A549 (cell line): ENCODE results near the gene CDH4. TPM values are rescaled to one million over a fixed set of nuclear protein-coding genes. Genes with fewer than 3 reads are reported as not detected.

ENCODE experiments used
- ATAC-seq, 2 experiments: fragments of 200-7000 bp in 1 of 2; fragments of >200 bp in 1 of 2; cut with Nextera tagmentation in 1 of 2; cut with Tn5 transposase in 1 of 2; 3 replicates each; pipeline versions ENCODE4 v1.8.0 to v1.9.1; 2018 to 2020; ENCODE audit warnings: mild to moderate bottlenecking in 1 of 2, moderate library complexity in 1 of 2
- CTCF ChIA-PET: fragments of 300-600 bp; sonication (Branson Sonifier 250); formaldehyde crosslinking; extraction: SDS; loops from one replicate; lab custom pipeline; 2021; ENCODE audit warnings: antibody characterized with exemption, inconsistent platforms; lab: Yijun Ruan, JAX
- POLR2A ChIA-PET: fragments of 350-600 bp; formaldehyde crosslinking; extraction: SDS; loops from one replicate; lab custom pipeline; 2021; ENCODE audit warnings: antibody characterized with exemption, inconsistent platforms; lab: Yijun Ruan, JAX
- DNase-seq, 2 experiments: peaks; one replicate each; pipeline versions ENCODE4 v3.0.0 to v3.0.0-alpha.2; 2011 to 2016; ENCODE audit warnings: low read depth in 1 of 2, low spot score in 1 of 2
- FAIRE-seq: peaks from 2 replicates; lab custom pipeline; 2011; peaks lifted over from hg19 to GRCh38; lab: Jason Lieb, UNC
- H3K27ac ChIP-seq, 2 experiments: fragments of >200 bp; sonication (Bioruptor Twin); formaldehyde crosslinking; 3 replicates each; pipeline ENCODE4 v1.5.1; 2016 to 2017
- H3K4me1 ChIP-seq: fragments of >200 bp; sonication (Bioruptor Twin); formaldehyde crosslinking; 3 replicates; pipeline ENCODE4 v1.6.1; 2016
- H3K4me2 ChIP-seq: fragments of >200 bp; sonication (Bioruptor Twin); formaldehyde crosslinking; 3 replicates; pipeline ENCODE4 v1.6.1; 2016
- H3K4me3 ChIP-seq: fragments of >200 bp; sonication (Bioruptor Twin); formaldehyde crosslinking; 3 replicates; pipeline ENCODE4 v1.5.1; 2016
- H3K9me3 ChIP-seq: fragments of >200 bp; sonication (Bioruptor Twin); formaldehyde crosslinking; 3 replicates; pipeline ENCODE4 v1.6.1; 2016
- BHLHE40 ChIP-seq: IDR thresholded peaks from 2 replicates; pipeline ENCODE4 v1.6.1; 2012; ENCODE audit warnings: low read depth, low read length, inconsistent platforms
- EHMT2 ChIP-seq: fragments of 200-600 bp; sonication (generic); IDR thresholded peaks from 2 replicates; pipeline ENCODE4 v1.6.1; 2016; ENCODE audit warnings: antibody characterized with exemption, low read depth, mild to moderate bottlenecking, moderate library complexity
- FOSL2 ChIP-seq, 2 experiments: fragments of 450-650 bp in 1 of 2; fragments of >200 bp in 1 of 2; sonication (Bioruptor Twin) in 1 of 2; formaldehyde crosslinking; IDR thresholded peaks; 2 replicates each; pipeline versions ENCODE4 v1.5.0 to v1.6.1; 2016 to 2020; ENCODE audit warnings: mild to moderate bottlenecking in 1 of 2, moderate library complexity in 1 of 2
- FOXS1 ChIP-seq: fragments of 250-450 bp; sonication (Bioruptor Pico); IDR thresholded peaks from 2 replicates; pipeline ENCODE4 v1.5.0; 2020; ENCODE audit warnings: mild to moderate bottlenecking, moderate library complexity
- HOXB13 ChIP-seq: fragments of 250-450 bp; sonication (Bioruptor Pico); IDR thresholded peaks from 2 replicates; pipeline ENCODE4 v1.5.0; 2020; ENCODE audit warnings: low read depth, mild to moderate bottlenecking, moderate library complexity
- JUN ChIP-seq, 2 experiments: fragments of >200 bp; sonication (Bioruptor Twin); formaldehyde crosslinking; IDR thresholded peaks; 2 replicates in 1 of 2; 3 replicates in 1 of 2; pipeline ENCODE4 v1.6.1; 2016 to 2017
- KDM5A ChIP-seq: fragments of 200-600 bp; sonication (generic); IDR thresholded peaks from 2 replicates; pipeline ENCODE4 v1.6.1; 2016; ENCODE audit warnings: antibody characterized with exemption, mild to moderate bottlenecking
- MYC ChIP-seq: IDR thresholded peaks from 2 replicates; pipeline ENCODE4 v1.6.1; 2012; ENCODE audit warnings: mild to moderate bottlenecking, inconsistent platforms, low read length, improper control_type of control experiment, borderline replicate concordance
- NR3C1 ChIP-seq: fragments of >200 bp; sonication (Bioruptor Twin); formaldehyde crosslinking; IDR thresholded peaks from 3 replicates; pipeline ENCODE4 v1.6.1; 2017
- PBX3 ChIP-seq: IDR thresholded peaks from 2 replicates; pipeline ENCODE4 v1.6.1; 2012
- POLR2AphosphoS2 ChIP-seq: conservative IDR thresholded peaks from 2 replicates; pipeline ENCODE4 v1.6.1; 2012; ENCODE audit warnings: low read length, improper control_type of control experiment, inconsistent platforms
- SMC3 ChIP-seq: fragments of >200 bp; sonication (Bioruptor Twin); formaldehyde crosslinking; IDR thresholded peaks from 3 replicates; pipeline ENCODE4 v1.6.1; 2018; ENCODE audit warnings: inconsistent platforms
- SREBF2 ChIP-seq: fragments of 450-650 bp; IDR thresholded peaks from 2 replicates; pipeline ENCODE4 v1.6.1; 2014; ENCODE audit warnings: mild to moderate bottlenecking, moderate library complexity
- TP53 ChIP-seq: fragments of 250-450 bp; sonication (Bioruptor Pico); IDR thresholded peaks from 2 replicates; pipeline ENCODE4 v1.5.0; 2021; ENCODE audit warnings: mild to moderate bottlenecking, moderate library complexity
- ZFP36 ChIP-seq: fragments of 450-650 bp; IDR thresholded peaks from 2 replicates; pipeline ENCODE4 v1.6.1; 2014; ENCODE audit warnings: borderline replicate concordance; ENCODE audit not compliant: partially characterized antibody
- ZNF302 ChIP-seq: fragments of 250-450 bp; sonication (Bioruptor Pico); IDR thresholded peaks from 2 replicates; pipeline ENCODE4 v1.9.0; 2021; ENCODE audit warnings: inconsistent platforms, mild to moderate bottlenecking, moderate library complexity
- WGBS: methylation state at CpG from one replicate; pipeline ENCODE4 v1.1.6; 2017; ENCODE audit errors: missing lambda C conversion rate; 5-methylcytosine and 5-hydroxymethylcytosine counted together
- polyA plus RNA-seq, 4 experiments: library from polyadenylated mRNA; depleted of rRNA in 3 of 4; stranded (reverse); fragments of >200 nt; fragmentation: RNase III in 1 of 4; extraction: RNeasy Plus Mini Kit Qiagen cat#74134 plus additional on column Dnase treatment in 1 of 4; gene quantifications; 2 replicates in 3 of 4; 3 replicates in 1 of 4; pipeline ENCODE4 v1.2.3, GENCODE V29; 2011 to 2017
- TF ChIP-seq, protein P1 (sequence below): fragments of 250-450 bp; sonication (Bioruptor Pico); IDR thresholded peaks from 2 replicates; pipeline ENCODE4 v1.5.0; 2020; ENCODE audit warnings: low read depth, mild to moderate bottlenecking, moderate library complexity
- TF ChIP-seq, protein P2 (sequence below): fragments of >200 bp; sonication (Bioruptor Twin); formaldehyde crosslinking; IDR thresholded peaks from 3 replicates; pipeline ENCODE4 v1.5.1; 2016
- TF ChIP-seq, protein P3 (sequence below): fragments of 450-650 bp; IDR thresholded peaks from 2 replicates; pipeline ENCODE4 v1.6.1; 2014; ENCODE audit warnings: antibody characterized with exemption
- TF ChIP-seq, protein P4 (sequence below): fragments of 150-350 bp; IDR thresholded peaks from 2 replicates; pipeline ENCODE4 v1.6.1; 2014; ENCODE audit warnings: low read depth, mild to moderate bottlenecking, low read length
- TF ChIP-seq, protein P5 (sequence below): IDR thresholded peaks from 2 replicates; pipeline ENCODE4 v1.6.1; 2012; ENCODE audit warnings: low read depth, borderline replicate concordance

CDH4 gene
- polyA plus RNA-seq, 2 of the 4 experiments (the other 2 are of a cell fraction) = 3.4 to 10.3 TPM

DNA sequence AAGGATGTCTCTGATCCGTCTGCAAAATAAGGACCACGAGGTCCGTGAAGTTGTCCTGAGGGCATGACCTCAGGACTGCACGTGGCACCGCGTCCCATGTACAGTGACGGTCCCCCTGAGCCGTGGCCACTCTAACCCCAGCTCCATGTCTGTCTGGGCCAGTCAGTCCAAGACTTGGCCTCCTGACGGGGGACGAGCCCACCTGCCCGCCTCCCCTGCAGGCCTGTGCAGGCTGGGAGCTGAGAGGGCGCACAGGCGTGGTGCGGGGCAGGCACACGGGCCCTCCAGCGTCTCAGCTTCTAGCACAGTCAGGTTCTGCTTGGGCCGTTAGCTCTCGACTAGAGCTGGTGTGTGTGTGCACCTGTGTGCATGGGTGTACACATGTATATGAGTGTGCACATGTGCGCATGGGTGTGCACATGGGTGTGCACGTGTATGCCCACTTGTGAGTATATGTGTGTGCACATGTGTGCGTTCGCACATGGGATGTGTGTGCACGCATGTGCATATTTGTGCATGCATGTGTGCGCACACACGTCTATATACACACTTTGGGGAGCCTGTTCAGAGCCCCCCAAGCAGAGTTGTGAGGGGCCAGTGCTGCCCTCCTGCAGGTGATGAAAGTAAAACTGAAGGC, 506.6 kb downstream of the CDH4 start:
- Histone ChIP-seq H3K4me3 (no peak overlapping the region), H3K4me1 (no peaks in the 10 kb centered on the region), H3K4me2 (no peak overlapping the region), H3K9me3 (no peaks in the 10 kb centered on the region), H3K27ac (no peak overlapping the region)
- ATAC-seq (no peak), FAIRE-seq (no peak), DNase-seq (no peak)
- 87% methylated on average over 22 of the region's 25 CpGs for WGBS
- POLR2A ChIA-PET = no interaction called here
- no peak for TF ChIP-seq FOSL2 (IDR thresholded peaks at IDR 0.05)
- no peak for TF ChIP-seq FOSL2 (CRISPR knock-in tag; IDR thresholded peaks at IDR 0.05)
- TF ChIP-seq SMC3 = no peak
- TF ChIP-seq, protein P1, sequence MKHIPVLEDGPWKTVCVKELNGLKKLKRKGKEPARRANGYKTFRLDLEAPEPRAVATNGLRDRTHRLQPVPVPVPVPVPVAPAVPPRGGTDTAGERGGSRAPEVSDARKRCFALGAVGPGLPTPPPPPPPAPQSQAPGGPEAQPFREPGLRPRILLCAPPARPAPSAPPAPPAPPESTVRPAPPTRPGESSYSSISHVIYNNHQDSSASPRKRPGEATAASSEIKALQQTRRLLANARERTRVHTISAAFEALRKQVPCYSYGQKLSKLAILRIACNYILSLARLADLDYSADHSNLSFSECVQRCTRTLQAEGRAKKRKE = no peak
- TF ChIP-seq PBX3 = no peak
- TF ChIP-seq, protein P2, sequence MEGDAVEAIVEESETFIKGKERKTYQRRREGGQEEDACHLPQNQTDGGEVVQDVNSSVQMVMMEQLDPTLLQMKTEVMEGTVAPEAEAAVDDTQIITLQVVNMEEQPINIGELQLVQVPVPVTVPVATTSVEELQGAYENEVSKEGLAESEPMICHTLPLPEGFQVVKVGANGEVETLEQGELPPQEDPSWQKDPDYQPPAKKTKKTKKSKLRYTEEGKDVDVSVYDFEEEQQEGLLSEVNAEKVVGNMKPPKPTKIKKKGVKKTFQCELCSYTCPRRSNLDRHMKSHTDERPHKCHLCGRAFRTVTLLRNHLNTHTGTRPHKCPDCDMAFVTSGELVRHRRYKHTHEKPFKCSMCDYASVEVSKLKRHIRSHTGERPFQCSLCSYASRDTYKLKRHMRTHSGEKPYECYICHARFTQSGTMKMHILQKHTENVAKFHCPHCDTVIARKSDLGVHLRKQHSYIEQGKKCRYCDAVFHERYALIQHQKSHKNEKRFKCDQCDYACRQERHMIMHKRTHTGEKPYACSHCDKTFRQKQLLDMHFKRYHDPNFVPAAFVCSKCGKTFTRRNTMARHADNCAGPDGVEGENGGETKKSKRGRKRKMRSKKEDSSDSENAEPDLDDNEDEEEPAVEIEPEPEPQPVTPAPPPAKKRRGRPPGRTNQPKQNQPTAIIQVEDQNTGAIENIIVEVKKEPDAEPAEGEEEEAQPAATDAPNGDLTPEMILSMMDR = no peak
- TF ChIP-seq, protein P3, sequence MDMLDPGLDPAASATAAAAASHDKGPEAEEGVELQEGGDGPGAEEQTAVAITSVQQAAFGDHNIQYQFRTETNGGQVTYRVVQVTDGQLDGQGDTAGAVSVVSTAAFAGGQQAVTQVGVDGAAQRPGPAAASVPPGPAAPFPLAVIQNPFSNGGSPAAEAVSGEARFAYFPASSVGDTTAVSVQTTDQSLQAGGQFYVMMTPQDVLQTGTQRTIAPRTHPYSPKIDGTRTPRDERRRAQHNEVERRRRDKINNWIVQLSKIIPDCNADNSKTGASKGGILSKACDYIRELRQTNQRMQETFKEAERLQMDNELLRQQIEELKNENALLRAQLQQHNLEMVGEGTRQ = no peak
- no peak for TF ChIP-seq KDM5A
- no peak for TF ChIP-seq TP53 (CRISPR knock-in tag)
- no peak for TF ChIP-seq FOXS1
- TF ChIP-seq HOXB13 (CRISPR knock-in tag) = no peak
- no peak for TF ChIP-seq ZNF302
- TF ChIP-seq BHLHE40 = no peak
- CTCF ChIA-PET = interaction anchor here (0.5 kb wide), 1 partner anchor 1333 kb away, joined by 3 read pairs; no protein-coding TSS in a partner anchor

DNA sequence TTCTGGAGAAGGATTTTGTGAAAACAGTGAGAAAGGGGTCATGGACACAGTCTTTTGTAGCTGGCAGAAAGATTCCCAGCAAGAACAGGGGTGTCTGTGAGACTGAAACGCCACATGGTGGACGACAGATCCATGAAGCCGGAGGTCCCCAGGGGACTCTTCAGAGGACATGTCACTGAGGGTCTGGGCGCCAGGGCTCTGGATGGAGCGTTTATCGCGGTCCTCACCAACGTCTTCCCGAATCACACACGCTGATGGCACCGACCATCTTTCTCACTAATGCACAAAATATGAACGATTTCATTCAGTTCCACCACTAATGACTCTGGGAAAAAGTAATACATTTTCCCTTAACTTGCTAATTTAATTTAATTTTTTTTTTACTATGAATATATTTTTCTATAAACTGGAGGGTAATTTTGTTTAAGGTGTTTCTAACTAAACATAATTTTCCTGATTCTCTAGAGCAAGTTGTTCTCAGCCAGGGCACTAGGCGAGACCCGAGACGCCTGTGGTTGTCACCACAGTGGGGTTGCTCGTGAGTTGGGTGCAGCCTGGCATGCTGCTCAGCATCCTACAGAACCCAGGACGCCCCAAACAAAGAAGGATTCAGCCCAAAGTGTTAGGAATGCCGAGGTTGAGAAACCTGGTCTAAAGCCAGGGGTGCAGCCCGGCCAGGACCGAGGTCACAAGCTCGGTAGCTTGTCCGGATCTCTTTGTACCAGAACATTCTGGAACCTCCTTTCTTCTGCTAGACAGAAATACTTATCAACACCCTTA, 507.4 kb downstream of the CDH4 start:
- ATAC-seq = no peak
- TF ChIP-seq PBX3 (no peak), EHMT2 (no peak), JUN (IDR thresholded peaks at IDR 0.05) (no peak), NR3C1 (no peak), POLR2AphosphoS2 (no peak), MYC (no peak), HOXB13 (CRISPR knock-in tag) (no peak), ZFP36 (no peak), SREBF2 (no peak)
- TF ChIP-seq, protein P1 = no peak
- TF ChIP-seq, protein P4, sequence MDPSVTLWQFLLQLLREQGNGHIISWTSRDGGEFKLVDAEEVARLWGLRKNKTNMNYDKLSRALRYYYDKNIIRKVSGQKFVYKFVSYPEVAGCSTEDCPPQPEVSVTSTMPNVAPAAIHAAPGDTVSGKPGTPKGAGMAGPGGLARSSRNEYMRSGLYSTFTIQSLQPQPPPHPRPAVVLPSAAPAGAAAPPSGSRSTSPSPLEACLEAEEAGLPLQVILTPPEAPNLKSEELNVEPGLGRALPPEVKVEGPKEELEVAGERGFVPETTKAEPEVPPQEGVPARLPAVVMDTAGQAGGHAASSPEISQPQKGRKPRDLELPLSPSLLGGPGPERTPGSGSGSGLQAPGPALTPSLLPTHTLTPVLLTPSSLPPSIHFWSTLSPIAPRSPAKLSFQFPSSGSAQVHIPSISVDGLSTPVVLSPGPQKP = no peak
- TF ChIP-seq, protein P5, sequence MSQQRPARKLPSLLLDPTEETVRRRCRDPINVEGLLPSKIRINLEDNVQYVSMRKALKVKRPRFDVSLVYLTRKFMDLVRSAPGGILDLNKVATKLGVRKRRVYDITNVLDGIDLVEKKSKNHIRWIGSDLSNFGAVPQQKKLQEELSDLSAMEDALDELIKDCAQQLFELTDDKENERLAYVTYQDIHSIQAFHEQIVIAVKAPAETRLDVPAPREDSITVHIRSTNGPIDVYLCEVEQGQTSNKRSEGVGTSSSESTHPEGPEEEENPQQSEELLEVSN = no peak

More for the DNA sequence above, 507.4 kb downstream of the CDH4 start:
- POLR2A ChIA-PET = no interaction called here
- Histone ChIP-seq H3K4me2 (no peak overlapping the region), H3K27ac (no peak overlapping the region), H3K9me3 (no peaks in the 10 kb centered on the region), H3K4me3 (no peak overlapping the region), H3K4me1 (no peaks in the 10 kb centered on the region)
- no peak for FAIRE-seq
- 73% methylated on average over 22 of the region's 22 CpGs for WGBS
- no peak for DNase-seq
- CTCF ChIA-PET = no interaction called here
